Activated naive CD4-positive, alpha-beta T cell treated with anti-CD3 and anti-CD28 coated beads, Interleukin-2, amount 50 U/mL, for 16 hours (primary cell): ENCODE measurements around the gene RBCK1.
"Not testable (repeated sequence)": the region's sequence is repeated elsewhere in the genome, so short reads cannot be mapped to it uniquely, and the experiment has no call there.

ENCODE experiments used
- DNase-seq: peaks from one replicate; pipeline ENCODE4 v3.0.0-alpha.2; 2020

Gene RBCK1

GRCh38 chr20:376089-376488 lies 32.0 kb upstream of the RBCK1 start:
- DNase-seq, result no peak

- no peak for DNase-seq
These were observed 31.3 kb upstream of the RBCK1 start for GRCh38 chr20:376750-377149.

- DNase-seq, result not testable (repeated sequence)
These were observed 30.5 kb upstream of the RBCK1 start for GRCh38 chr20:377578-377977.

GRCh38 chr20:378961-379336 lies 29.1 kb upstream of the RBCK1 start:
- no peak for DNase-seq

GRCh38 chr20:380763-381580 lies 27.1 kb upstream of the RBCK1 start:
- DNase-seq, result peak; percentile 77

GRCh38 chr20:381581-382290 lies 26.4 kb upstream of the RBCK1 start:
- DNase-seq, result peak; percentile 61

GRCh38 chr20:382291-383115 lies 25.6 kb upstream of the RBCK1 start:
- DNase-seq, result no peak

GRCh38 chr20:383889-384288 lies 24.2 kb upstream of the RBCK1 start:
- no peak for DNase-seq

- no peak for DNase-seq
These were observed 23.4 kb upstream of the RBCK1 start for GRCh38 chr20:384723-385122.

- no peak for DNase-seq
These were observed 22.7 kb upstream of the RBCK1 start for GRCh38 chr20:385448-385847.

GRCh38 chr20:386634-387033 lies 21.5 kb upstream of the RBCK1 start:
- not testable (repeated sequence) for DNase-seq

- DNase-seq, result no peak
These were observed 20.6 kb upstream of the RBCK1 start for GRCh38 chr20:387520-387919.

- DNase-seq, result no peak
These were observed 19.8 kb upstream of the RBCK1 start for GRCh38 chr20:388034-388994.

GRCh38 chr20:389220-389619 lies 18.9 kb upstream of the RBCK1 start:
- DNase-seq, result no peak

GRCh38 chr20:391041-391711 lies 16.9 kb upstream of the RBCK1 start:
- DNase-seq, result no peak

GRCh38 chr20:393296-393695 lies 14.8 kb upstream of the RBCK1 start:
- DNase-seq, result not testable (repeated sequence)

GRCh38 chr20:396252-396618 lies 11.9 kb upstream of the RBCK1 start:
- DNase-seq, result no peak

- no peak for DNase-seq
These were observed 11.3 kb upstream of the RBCK1 start for GRCh38 chr20:396619-397431.

GRCh38 chr20:397432-398237 lies 10.5 kb upstream of the RBCK1 start:
- DNase-seq, result no peak

- DNase-seq, result no peak
These were observed 8.9 kb upstream of the RBCK1 start for GRCh38 chr20:399182-399707.
